Stimulated activated CD8-positive, alpha-beta memory T cell treated with anti-CD3 and anti-CD28 coated beads, Interleukin-15, amount 100 ng/mL, for 4 hours (primary cell): ENCODE results near the gene UNC5C.

Experiments
- DNase-seq, 2 donors: peaks; one replicate each; pipeline ENCODE4 v3.0.0-alpha.2; 2020; ENCODE audit warnings: low read depth in 2 of 2

Gene UNC5C

GRCh38 chr4:95402299-95402698 lies 146.5 kb downstream of the UNC5C start:
- DNase-seq = no peak

GRCh38 chr4:95398217-95398616 lies 150.6 kb downstream of the UNC5C start:
- no peak for DNase-seq

DNA sequence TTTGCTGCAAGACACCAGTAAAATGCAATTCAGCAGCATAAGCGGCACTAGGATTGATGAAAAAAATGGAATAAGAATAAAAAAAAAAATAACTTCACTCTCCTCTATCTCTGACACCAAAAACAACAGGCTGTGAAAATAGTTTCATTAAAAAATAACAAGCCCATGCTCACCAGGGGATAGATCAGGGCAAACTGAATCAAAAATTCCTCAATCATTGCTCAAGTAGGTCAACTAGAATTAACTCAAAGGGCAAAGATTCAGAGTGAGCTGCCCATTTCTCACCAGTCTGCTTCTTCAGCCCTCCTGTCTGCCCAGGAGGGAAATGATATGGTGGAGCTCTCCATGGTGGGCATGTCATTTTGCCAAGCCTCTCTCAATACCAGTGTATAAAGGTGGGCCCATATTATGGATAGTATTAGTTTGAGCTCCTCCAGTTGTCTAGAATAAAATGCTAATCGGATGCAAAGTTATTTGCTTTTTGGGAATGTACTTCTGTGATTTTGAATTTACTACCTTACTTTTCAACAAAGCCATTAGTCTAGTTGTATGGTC lies 153.9 kb downstream of the UNC5C start:
- DNase-seq = no peak

- DNase-seq = no peak
Measured at GRCh38 chr4:95393821-95394220, 155.0 kb downstream of the UNC5C start.

DNA sequence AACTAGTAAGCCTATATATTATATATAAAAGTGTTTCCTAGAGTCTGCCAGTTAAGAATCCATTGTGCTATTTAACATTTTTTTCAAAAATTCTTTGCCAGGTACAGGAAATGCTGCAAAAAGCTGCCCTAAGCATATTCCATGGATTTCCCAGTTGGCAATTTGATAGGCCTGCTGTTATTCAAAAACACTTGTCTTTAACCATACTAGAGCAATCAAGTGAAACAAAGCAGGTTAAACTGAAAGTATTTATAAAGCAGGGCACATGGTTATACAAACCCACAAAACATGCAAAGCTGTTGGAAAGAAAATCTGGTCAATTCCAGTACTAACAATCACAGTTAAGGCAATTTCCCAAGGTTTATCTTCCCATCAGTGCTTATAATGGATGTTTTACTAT lies 159.9 kb downstream of the UNC5C start:
- no peak for DNase-seq

DNA sequence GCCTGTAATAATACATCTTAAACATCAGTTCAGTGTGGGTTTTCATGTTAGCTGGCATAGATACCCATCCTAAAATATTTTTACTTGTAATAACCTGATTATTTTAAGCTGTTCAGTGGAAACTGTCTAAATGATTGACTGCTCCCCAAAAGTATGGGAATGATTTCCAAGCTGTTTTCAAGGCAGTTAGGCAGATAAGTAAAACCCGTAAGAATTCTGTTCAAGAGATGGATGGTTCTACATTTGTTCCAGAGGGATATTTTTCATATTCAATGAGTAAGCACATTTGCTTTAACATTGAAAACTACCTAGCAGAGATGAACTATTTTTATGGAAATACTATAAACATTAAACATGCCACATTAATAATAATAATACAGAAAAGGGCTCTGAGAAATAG lies 161.1 kb downstream of the UNC5C start:
- no peak for DNase-seq

GRCh38 chr4:95386410-95386809 lies 162.4 kb downstream of the UNC5C start:
- no peak for DNase-seq

DNA sequence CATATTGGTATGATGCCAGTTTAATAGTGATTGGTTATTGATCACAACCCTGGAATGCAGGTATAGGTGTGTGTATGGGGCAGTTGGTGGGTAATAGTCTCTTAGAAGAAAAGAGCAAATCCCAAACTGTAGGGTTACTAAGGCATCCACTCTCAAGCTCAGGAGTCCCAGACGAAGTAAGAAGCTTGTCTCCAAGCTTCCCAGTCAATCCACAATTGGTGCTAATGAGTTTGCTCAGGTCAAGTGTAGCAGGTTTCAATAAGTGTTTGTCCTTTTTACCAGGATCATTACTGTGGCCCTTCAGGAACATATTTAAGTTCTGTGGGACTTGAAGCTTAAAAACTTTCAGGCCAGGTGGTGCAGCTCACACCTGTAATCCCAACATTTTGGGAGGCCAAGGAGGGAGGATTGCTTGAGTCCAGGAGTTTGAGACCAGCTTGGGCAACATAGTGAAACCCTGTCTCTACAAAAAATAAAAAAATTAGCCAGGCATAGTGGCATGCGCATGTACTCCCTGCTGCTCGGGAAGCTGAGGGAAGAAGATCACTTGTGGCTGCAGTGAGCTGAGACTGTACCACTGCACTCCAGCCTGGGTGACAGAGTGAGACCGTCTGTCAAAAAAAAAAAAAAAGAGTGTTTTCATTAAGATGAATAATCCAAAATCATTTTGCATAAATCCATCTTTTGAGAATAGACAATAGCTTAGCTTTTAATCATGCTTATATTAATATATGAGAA lies 166.8 kb downstream of the UNC5C start:
- DNase-seq = no peak

- no peak for DNase-seq
Measured at GRCh38 chr4:95379633-95380032, 169.1 kb downstream of the UNC5C start.

DNA sequence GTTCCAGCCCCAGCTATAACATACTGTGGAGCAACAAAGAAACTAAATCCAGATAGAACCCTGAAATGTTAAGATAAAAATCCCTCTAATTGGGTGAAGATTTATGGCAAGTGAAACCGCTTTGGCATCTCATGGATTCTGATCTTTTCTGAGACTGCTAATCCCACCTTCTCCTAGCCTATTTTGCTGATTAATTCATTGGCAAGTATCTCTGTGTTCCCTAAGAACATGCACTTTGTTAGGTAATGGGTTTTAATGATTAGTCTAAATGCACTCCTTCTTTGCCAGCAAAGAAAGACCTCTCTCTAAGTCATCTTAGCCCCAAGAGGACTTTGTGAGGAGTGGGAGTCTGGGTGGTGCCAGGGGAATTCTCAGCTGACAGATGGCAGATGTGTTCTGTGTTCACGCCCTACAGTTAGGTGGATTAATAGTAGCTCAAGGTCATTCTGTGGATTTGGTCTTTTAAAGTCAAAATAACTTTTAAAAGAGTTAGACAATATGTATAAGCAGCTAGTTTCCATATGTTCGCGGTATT lies 171.3 kb downstream of the UNC5C start:
- DNase-seq = no peak

GRCh38 chr4:95371476-95372224 lies 177.1 kb downstream of the UNC5C start:
- DNase-seq = no peak

GRCh38 chr4:95367824-95368223 lies 180.9 kb downstream of the UNC5C start:
- no peak for DNase-seq

DNA sequence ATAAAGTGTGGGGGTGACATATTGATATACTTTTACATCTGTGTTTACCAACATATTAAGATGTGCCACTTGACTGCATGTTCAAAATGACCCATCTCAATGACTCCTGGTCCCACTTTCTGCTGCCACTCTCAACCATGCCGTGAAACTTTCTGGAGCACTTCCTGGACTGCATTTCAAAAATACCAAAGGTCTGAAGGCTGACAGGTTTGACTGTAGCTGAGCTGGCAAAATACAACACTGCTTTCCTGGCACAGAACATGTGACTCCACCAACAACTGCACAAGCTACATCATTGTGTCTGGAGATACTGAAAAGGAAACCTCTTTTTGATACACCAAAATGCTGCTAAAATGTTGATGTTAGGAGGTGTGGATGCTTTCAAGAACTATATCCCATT lies 184.8 kb downstream of the UNC5C start:
- no peak for DNase-seq

GRCh38 chr4:95363559-95363925 lies 185.2 kb downstream of the UNC5C start:
- DNase-seq = no peak

DNA sequence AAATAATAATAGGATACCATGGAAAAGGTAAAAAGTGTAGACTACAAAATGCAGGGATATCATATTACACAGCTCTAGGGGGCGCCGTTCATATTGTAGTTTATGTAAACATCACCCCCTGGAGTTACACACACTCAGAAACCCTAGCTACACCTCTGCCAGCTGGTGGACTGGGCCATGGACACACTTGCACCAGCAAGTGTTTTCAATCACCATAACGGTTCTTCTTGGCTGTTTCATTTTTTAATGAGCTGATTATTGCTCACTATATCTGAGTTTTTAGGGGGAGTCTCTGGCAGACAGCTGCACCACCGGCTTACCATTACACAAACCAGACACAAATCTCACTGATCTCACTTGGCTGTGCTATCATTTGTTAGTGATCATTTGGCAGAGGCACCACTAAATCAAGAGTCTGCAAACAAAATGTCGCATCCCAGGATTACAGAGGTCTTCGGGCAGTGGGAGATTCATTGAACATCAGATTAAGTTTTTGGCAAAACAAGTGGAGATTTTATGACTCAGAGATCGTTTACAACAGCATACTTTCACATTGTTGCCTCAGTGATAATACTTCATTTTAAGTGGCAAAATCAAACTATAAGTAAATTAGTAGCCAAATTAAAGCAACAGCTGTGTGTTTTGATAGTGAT lies 185.7 kb downstream of the UNC5C start:
- no peak for DNase-seq

DNA sequence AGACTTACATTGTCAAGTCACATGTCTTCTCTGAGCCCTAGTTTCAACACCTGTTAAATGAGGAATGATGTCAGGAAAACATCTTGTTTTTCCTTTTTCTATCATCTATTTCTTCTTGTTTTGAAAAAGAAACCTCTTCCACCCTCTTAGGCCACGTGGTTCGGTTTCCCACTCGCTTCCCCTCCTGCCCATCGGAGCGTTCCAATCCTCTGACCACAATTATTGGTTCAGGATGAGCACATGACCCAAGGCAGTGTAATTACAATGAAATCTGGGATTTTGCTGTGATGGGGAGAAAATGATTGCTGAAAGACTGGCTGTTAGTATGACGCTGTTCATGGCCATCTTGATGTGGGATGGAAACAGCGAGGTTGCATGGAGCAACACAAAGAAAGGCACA lies 186.7 kb downstream of the UNC5C start:
- DNase-seq = no peak

GRCh38 chr4:95361696-95361965 lies 187.1 kb downstream of the UNC5C start:
- no peak for DNase-seq

DNA sequence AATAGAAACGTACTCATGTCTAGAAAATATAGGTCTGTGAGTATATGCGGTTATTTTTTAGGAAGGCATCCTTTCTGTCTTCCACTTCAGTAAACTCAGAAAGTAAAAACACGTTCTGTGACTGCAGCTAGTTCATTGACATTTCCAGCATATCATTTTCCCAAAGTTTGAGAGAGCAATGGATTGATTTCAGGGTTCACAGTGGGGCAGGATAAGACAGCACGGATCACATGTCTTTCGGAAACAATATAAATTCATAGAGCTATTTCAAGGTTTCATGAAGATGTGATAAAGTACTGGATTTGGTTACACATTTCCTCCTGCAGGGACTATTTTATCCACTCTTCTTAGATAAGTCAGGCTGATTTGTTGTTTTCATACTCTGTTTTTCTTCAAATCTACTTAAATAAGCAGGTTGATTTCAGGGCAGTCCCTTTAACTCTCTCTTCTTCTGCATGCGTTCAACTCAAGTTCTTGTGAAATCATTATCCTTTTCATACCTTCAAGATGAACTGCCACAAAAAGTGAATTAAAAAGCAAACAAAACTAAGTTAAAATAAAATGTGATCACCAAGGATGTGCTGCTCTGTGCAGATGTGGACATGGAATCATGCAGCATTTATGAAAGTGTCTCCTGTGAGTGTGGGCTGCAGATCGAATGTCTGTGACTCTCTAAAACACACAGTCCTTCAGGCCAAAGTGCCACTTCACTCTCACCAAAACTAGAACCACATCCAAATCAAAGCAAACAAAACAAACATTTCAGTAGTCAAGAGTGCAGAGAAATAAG lies 187.7 kb downstream of the UNC5C start:
- no peak for DNase-seq

DNA sequence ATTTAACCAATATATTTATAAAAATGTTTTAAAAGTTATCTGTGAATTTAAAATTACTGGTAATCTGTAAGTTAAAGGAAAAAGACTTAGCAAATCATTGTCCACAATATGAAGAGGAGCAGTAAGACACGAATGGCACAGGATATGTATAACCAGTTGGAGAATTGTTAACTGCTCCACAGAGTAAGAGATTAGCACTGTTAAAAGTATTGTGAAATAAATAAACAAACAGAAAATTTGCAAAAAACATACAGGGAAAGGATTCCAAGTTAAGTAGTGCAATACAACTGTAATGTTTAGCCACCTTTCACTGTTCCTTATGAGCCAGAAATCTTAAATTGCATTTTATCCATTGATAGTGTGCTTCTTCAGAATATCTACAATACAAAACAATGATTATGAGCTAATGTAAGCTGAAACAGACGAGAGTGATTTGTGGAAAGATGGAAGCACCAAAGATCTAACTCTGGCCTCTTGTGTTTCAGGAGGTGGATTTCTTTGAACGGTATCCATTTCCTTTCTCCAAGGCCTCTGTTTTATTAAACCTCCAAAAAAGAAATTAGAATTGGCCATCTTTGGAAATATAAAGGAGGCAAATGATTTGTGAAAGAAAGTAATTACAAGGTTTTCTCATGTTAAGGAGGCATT lies 188.4 kb downstream of the UNC5C start:
- DNase-seq = no peak

GRCh38 chr4:95358421-95358820 lies 190.4 kb downstream of the UNC5C start:
- no peak for DNase-seq

- no peak for DNase-seq
Measured at GRCh38 chr4:95355021-95355420, 193.8 kb downstream of the UNC5C start.
